ENCODE data around the gene MYBBP1A. TPM values are rescaled to one million over a fixed set of nuclear protein-coding genes. Genes with fewer than 3 reads are reported as not detected.
A peak's percentile ranks its signal among the peaks of the same experiment; 100 is the strongest.

Gene MYBBP1A
- total RNA-seq, 6 experiments from 2014 or later, result 16.3 to 32.0 (median 23.7) TPM

DNA sequence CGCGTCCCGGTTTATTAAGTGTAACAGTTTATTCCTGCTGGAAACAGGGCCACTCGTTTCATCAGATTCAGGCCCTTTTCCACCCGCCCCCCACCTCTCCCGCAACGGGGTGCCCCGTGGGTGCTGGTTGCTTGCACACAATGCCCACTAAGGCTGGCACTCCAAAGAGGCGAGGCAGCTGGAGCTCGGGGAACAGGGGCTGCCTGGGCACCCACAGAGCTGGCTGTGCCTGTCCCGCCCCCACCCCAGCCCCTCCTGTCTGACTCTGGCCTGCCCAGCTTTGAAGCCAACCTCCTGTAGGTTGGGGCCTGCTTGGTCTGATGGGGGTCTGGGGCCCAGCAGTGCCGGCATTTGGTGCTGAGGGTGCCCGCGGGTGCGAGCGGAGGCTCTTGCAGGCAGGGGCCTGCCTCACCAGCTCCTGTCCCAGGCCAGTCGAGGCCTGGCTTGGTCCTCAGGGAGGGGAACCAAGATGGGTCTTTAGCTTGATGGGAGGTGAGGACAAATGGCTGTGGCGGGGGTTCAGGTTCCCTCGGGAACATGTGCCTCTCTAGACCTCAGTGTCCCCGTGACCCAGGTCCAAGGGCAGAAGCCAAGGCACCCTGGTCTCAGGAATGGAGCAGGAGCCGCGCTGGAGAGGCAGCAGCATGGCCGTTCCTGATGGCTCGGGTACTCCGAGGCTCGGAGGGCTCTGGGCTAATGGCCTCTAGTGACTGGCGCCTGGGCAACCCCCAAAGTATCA is 20.1 kb downstream of the MYBBP1A start:
- 72% methylated on average over 8 of the region's 27 CpGs for WGBS (ENCODE audit: insufficient coverage, low coverage, low lambda C conversion rate, missing lambda C conversion rate)

DNA sequence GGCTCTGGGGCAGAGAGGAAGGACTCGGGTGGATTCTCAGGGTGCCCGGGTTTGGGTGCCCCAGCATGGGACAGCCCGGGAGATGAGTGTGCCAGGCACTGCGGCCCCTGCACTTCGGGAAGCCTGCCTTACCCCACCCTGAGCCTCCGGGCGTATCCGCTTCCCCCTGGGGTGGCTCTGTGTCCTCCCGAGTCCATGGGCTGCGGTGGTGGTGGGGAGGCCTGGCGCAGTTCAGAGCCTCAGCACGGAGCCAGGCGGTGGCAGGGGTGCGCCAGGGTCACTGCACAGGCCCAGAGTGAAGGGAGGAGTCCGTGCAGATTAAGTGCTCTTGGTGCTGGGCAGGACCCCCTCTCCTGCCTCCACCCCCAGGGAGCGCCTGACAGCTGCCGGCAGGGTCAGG is 20.7 kb downstream of the MYBBP1A start:
- Histone ChIP-seq H3K27ac (no peak overlapping the region), H3K4me1 (peaks cover 0 to 22% (median 7%) of the 10 kb centered on the region in 4 donors), H3K36me3 (peaks cover 0 to 7% (median 0%) of the 10 kb centered on the region in 4 donors), H3K9me3 (no peaks in the 10 kb centered on the region), H3K4me3 (no peak overlapping the region), H3K27me3 (no peaks in the 10 kb centered on the region)
- TF ChIP-seq POLR2A (IDR thresholded peaks at IDR 0.05), result no peak
- TF ChIP-seq, protein P1, sequence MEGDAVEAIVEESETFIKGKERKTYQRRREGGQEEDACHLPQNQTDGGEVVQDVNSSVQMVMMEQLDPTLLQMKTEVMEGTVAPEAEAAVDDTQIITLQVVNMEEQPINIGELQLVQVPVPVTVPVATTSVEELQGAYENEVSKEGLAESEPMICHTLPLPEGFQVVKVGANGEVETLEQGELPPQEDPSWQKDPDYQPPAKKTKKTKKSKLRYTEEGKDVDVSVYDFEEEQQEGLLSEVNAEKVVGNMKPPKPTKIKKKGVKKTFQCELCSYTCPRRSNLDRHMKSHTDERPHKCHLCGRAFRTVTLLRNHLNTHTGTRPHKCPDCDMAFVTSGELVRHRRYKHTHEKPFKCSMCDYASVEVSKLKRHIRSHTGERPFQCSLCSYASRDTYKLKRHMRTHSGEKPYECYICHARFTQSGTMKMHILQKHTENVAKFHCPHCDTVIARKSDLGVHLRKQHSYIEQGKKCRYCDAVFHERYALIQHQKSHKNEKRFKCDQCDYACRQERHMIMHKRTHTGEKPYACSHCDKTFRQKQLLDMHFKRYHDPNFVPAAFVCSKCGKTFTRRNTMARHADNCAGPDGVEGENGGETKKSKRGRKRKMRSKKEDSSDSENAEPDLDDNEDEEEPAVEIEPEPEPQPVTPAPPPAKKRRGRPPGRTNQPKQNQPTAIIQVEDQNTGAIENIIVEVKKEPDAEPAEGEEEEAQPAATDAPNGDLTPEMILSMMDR (IDR thresholded peaks at IDR 0.05), result no peak
- no peak for DNase-seq
- peak; percentile 1 to 27 (median 2) for ATAC-seq
- intact Hi-C loops (cut with DNase I), result no loop called here
- WGBS (ENCODE audit: insufficient coverage, low coverage, low lambda C conversion rate, missing lambda C conversion rate), result no CpG with 5 or more reads among the region's 17 CpGs

More for the DNA sequence above, 20.1 kb downstream of the MYBBP1A start:
- Histone ChIP-seq H3K36me3 (peaks cover 0 to 9% (median 2%) of the 10 kb centered on the region in 4 donors), H3K4me3 (no peak overlapping the region), H3K27ac (no peak overlapping the region), H3K9me3 (no peaks in the 10 kb centered on the region), H3K4me1 (peaks cover 0 to 22% (median 7%) of the 10 kb centered on the region in 4 donors), H3K27me3 (no peaks in the 10 kb centered on the region)
- TF ChIP-seq, protein P1 (IDR thresholded peaks at IDR 0.05), result no peak
- TF ChIP-seq POLR2A (IDR thresholded peaks at IDR 0.05), result no peak
- DNase-seq (peak in 2 of 3 donors; percentile 24 to 55), ATAC-seq (no peak)
- intact Hi-C loops (cut with DNase I), result no loop called here

DNA sequence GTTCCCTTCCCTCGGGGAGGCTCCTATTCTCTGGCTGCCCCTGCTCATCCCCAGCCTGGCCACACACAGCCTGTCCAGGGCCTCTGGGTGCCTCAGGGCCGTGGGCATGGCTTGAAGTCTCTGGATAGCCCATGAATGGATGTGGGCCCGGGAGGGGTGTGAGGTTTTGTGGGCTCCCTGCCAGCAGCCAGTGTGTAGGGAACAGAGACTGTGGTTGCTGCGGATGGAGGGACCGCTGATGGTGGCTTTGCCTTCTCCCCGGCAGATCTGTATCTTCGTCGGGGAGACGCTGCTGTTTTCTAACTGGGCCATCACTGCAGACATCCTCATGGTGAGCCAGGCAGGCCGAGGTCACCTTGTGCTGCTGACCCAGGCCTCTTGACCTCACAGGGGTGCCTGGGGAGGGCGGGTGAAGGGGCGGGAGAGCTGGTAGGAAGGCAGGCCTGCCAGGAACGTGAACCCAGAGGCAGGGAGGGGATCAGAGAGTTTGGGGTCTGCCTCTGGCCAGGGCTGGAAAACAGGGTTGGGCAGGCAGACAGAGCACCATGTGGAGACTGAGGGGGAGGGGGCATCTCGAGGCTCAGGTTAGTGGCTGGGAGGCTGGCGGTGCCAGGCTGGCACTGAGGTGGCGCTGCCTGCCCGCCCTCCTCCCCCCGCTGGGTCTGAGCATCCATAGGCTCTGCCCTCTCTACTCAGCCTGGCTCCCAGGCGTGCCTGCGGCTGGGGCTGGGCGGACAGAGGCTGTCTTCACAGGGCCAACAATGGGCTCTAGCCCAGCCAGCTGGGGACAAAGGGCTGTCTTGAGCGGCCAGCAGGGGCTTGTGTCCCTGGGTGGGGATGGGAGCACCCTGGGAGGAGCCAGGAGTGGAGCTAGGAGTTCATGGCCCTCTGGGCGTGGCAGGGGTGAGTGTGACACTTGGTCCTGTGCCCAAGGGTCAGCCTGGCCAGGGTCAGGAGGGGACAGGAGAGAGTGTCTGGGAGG is 21.4 kb downstream of the MYBBP1A start:
- intact Hi-C loops (cut with DNase I), result no loop called here
- H3K27me3 ChIP-seq, result no peaks in the 10 kb centered on the region
- H3K27ac ChIP-seq, result peak overlapping the region in 1 of 3 donors; percentile 13
- WGBS (ENCODE audit: insufficient coverage, low coverage, low lambda C conversion rate, missing lambda C conversion rate), result 8% methylated on average over 2 of the region's 23 CpGs
- H3K9me3 ChIP-seq, result no peaks in the 10 kb centered on the region
- DNase-seq, result peak; percentile 65 to 78 (median 77)
- H3K4me1 ChIP-seq, result peaks cover 0 to 22% (median 7%) of the 10 kb centered on the region in 4 donors
- peak; percentile 28 to 65 (median 52) for ATAC-seq
- no peak for TF ChIP-seq POLR2A (IDR thresholded peaks at IDR 0.05)
- TF ChIP-seq, protein P1 (IDR thresholded peaks at IDR 0.05), result no peak
- H3K36me3 ChIP-seq, result peaks cover 0 to 4% (median 0%) of the 10 kb centered on the region in 4 donors
- no peak overlapping the region for H3K4me3 ChIP-seq

DNA sequence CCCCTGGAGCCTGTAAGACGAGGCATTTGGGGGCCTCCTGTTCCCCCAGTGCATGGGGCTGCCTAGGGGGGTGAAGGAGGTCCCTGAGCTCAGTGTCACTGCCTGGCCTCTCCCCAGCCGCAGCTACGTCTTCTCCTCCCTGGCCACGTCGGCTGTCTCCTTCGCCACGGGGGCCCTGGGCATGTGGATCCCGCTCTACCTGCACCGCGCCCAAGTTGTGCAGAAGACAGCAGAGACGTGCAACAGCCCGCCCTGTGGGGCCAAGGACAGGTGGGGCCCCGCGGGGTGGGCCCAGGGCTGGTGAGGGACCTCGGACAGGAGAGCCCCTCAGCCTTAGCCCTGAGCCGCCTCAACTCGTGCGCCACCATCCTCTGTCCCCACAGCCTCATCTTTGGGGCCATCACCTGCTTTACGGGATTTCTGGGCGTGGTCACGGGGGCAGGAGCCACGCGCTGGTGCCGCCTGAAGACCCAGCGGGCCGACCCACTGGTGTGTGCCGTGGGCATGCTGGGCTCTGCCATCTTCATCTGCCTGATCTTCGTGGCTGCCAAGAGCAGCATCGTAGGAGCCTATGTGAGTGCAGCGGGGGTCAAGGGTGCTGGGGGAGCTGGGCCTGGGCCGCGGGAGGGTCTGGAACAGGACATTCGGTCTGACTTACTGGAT is 22.2 kb downstream of the MYBBP1A start:
- Histone ChIP-seq H3K36me3 (no peaks in the 10 kb centered on the region), H3K27ac (no peak overlapping the region), H3K4me1 (peaks cover 0 to 22% (median 7%) of the 10 kb centered on the region in 4 donors), H3K27me3 (no peaks in the 10 kb centered on the region), H3K4me3 (no peak overlapping the region), H3K9me3 (no peaks in the 10 kb centered on the region)
- intact Hi-C loops (cut with DNase I), result no loop called here
- ATAC-seq (no peak), DNase-seq (no peak)
- no peak for TF ChIP-seq POLR2A (IDR thresholded peaks at IDR 0.05)
- TF ChIP-seq, protein P1 (IDR thresholded peaks at IDR 0.05), result no peak
- WGBS (ENCODE audit: insufficient coverage, low coverage, low lambda C conversion rate, missing lambda C conversion rate), result no CpG with 5 or more reads among the region's 33 CpGs
